GM12878 (cell line): ENCODE data around the gene CACYBP. TPM values are rescaled to one million over a fixed set of nuclear protein-coding genes. Genes with fewer than 3 reads are reported as not detected.
A peak's percentile ranks its signal among the peaks of the same experiment; 100 is the strongest.
"Not testable (repeated sequence)": the region's sequence is repeated elsewhere in the genome, so short reads cannot be mapped to it uniquely, and the experiment has no call there.

Source experiments
- ATAC-seq: fragments of 200-7000 bp; cut with Tn5 transposase; 3 replicates; pipeline ENCODE4 v1.9.1; 2020; ENCODE audit warnings: mild to moderate bottlenecking, moderate library complexity
- BruUV-seq: library from RNA; stranded (reverse); fragments of 400-500 nt; replicated peaks from 2 replicates; lab custom pipeline; 2021; lab: Mats Ljungman, UMichigan
- CTCF ChIA-PET: fragments of 300-600 bp; sonication (Branson Sonifier 250); formaldehyde crosslinking; extraction: SDS; loops from one replicate; lab custom pipeline; 2021; ENCODE audit warnings: inconsistent platforms; lab: Yijun Ruan, JAX
- POLR2A ChIA-PET: fragments of 350-600 bp; formaldehyde crosslinking; extraction: SDS; loops from one replicate; lab custom pipeline; 2021; ENCODE audit warnings: inconsistent platforms; lab: Charles Lee
- RAD21 ChIA-PET: fragments of 300-600 bp; sonication (Branson Sonifier 250); formaldehyde crosslinking; loops from one replicate; lab custom pipeline; 2023; ENCODE audit warnings: antibody characterized with exemption; ENCODE audit not compliant: unreplicated experiment; lab: Charles Lee
- SMC1A ChIA-PET: fragments of 300-600 bp; sonication (Branson Sonifier 250); formaldehyde crosslinking; loops from one replicate; lab custom pipeline; 2023; ENCODE audit not compliant: unreplicated experiment, uncharacterized antibody; lab: Charles Lee
- DNase-seq: peaks from one replicate; pipeline ENCODE4 v3.0.0-alpha.2; 2011; ENCODE audit warnings: low read depth, low spot score
- FAIRE-seq: peaks from 3 replicates; lab custom pipeline; 2011; peaks lifted over from hg19 to GRCh38; lab: Jason Lieb, UNC
- H2AFZ ChIP-seq: 2 replicates; pipeline ENCODE4 v1.6.0; 2011; ENCODE audit warnings: low read depth, low read length, control low read depth; ENCODE audit not compliant: control insufficient read depth
- H3K27ac ChIP-seq: 2 replicates; pipeline ENCODE4 v1.5.1; 2011; ENCODE audit warnings: control low read depth; ENCODE audit not compliant: control insufficient read depth, insufficient read depth
- H3K27me3 ChIP-seq, 2 experiments: replicated peaks in 1 of 2; 2 replicates each; pipeline versions ENCODE4 v1.6.0 to v1.6.1; 2011; ENCODE audit warnings: low read length in 1 of 2; ENCODE audit not compliant: control insufficient read depth in 2 of 2, insufficient read depth in 2 of 2
- H3K36me3 ChIP-seq, 2 experiments: 2 replicates each; pipeline ENCODE4 v1.5.1; 2011; ENCODE audit warnings: low read length in 1 of 2; ENCODE audit not compliant: control insufficient read depth in 2 of 2, insufficient read depth in 2 of 2
- H3K4me1 ChIP-seq: 2 replicates; pipeline ENCODE4 v1.6.1; 2011; ENCODE audit warnings: mild to moderate bottlenecking, low read length, moderate library complexity, mixed read lengths; ENCODE audit not compliant: control insufficient read depth, insufficient read depth
- H3K4me2 ChIP-seq: 2 replicates; pipeline ENCODE4 v1.6.0; 2011; ENCODE audit warnings: control low read depth; ENCODE audit not compliant: control insufficient read depth, insufficient read depth
- H3K4me3 ChIP-seq: fragments of 200-600 bp; sonication (generic); 2 replicates; pipeline ENCODE4 v1.5.1; 2016
- H3K79me2 ChIP-seq: 2 replicates; pipeline ENCODE4 v1.6.0; 2011; ENCODE audit warnings: low read length; ENCODE audit not compliant: control insufficient read depth, insufficient read depth
- H3K9ac ChIP-seq: 2 replicates; pipeline ENCODE4 v1.8.0; 2011; ENCODE audit warnings: low read length, control low read depth, mixed read lengths; ENCODE audit not compliant: control insufficient read depth, insufficient read depth
- H3K9me3 ChIP-seq: replicated peaks from 3 replicates; pipeline ENCODE4 v1.5.1; 2011; ENCODE audit warnings: mild to moderate bottlenecking, low read length; ENCODE audit not compliant: control insufficient read depth, insufficient read depth
- H4K20me1 ChIP-seq: 2 replicates; pipeline ENCODE4 v1.6.0; 2011; ENCODE audit not compliant: control insufficient read depth, insufficient read depth
- ATF7 ChIP-seq: fragments of 450-650 bp; IDR thresholded peaks from 2 replicates; pipeline ENCODE4 v1.6.1; 2016; ENCODE audit warnings: low read depth, mild to moderate bottlenecking
- BCL3 ChIP-seq: IDR thresholded peaks from 2 replicates; pipeline ENCODE4 v1.6.1; 2011; ENCODE audit warnings: borderline replicate concordance, low read depth, mild to moderate bottlenecking, moderate library complexity, low read length; ENCODE audit not compliant: insufficient read depth, poor library complexity, severe bottlenecking
- EED ChIP-seq: sonication (generic); IDR thresholded peaks from 2 replicates; pipeline ENCODE4 v1.6.1; 2016; ENCODE audit warnings: antibody characterized with exemption, low read depth
- GABPA ChIP-seq: IDR thresholded peaks from 2 replicates; pipeline ENCODE4 v1.6.1; 2014; ENCODE audit warnings: antibody characterized with exemption, low read depth, mild to moderate bottlenecking, inconsistent platforms
- MLLT1 ChIP-seq: fragments of 450-650 bp; IDR thresholded peaks from 2 replicates; pipeline ENCODE4 v1.6.1; 2016; ENCODE audit warnings: mild to moderate bottlenecking
- MXI1 ChIP-seq: fragments of 150-350 bp; IDR thresholded peaks from 2 replicates; pipeline ENCODE4 v1.6.1; 2011; ENCODE audit warnings: low read depth, mild to moderate bottlenecking, inconsistent platforms, low read length, improper control_type of control experiment
- NFXL1 ChIP-seq: fragments of 450-650 bp; IDR thresholded peaks from 2 replicates; pipeline ENCODE4 v1.6.1; 2017; ENCODE audit warnings: antibody characterized with exemption, mild to moderate bottlenecking, borderline replicate concordance
- NR2C2 ChIP-seq: IDR thresholded peaks from 2 replicates; pipeline ENCODE4 v1.6.1; 2011; ENCODE audit warnings: borderline replicate concordance, low read depth; ENCODE audit not compliant: control insufficient read depth, insufficient read length
- SUZ12 ChIP-seq: fragments of 200-600 bp; sonication (generic); IDR thresholded peaks from one replicate; pipeline ENCODE4 v1.6.1; 2018; ENCODE audit warnings: antibody characterized with exemption, mild to moderate bottlenecking; ENCODE audit not compliant: unreplicated experiment
- USF1 ChIP-seq: IDR thresholded peaks from 2 replicates; pipeline ENCODE4 v1.6.1; 2011; ENCODE audit warnings: borderline replicate concordance, low read depth, mild to moderate bottlenecking, moderate library complexity, mixed read lengths, low read length; ENCODE audit not compliant: insufficient read depth; ENCODE audit errors: extremely low read length
- ZNF274 ChIP-seq: IDR thresholded peaks from one replicate; pipeline ENCODE4 v1.8.0; 2011; ENCODE audit not compliant: insufficient read length, insufficient read depth
- WGBS: methylation state at CpG from one replicate; pipeline ENCODE4 v1.1.6; 2016; ENCODE audit warnings: low lambda C conversion rate; ENCODE audit not compliant: insufficient replicate concordance, insufficient coverage; ENCODE audit errors: missing lambda C conversion rate; 5-methylcytosine and 5-hydroxymethylcytosine counted together
- in situ Hi-C: fragments of 300-500 bp; cut with MboI; formaldehyde crosslinking; loops from 9 replicates; pipeline ENCODE4 v1.14.3; 2018; ENCODE audit warnings: mixed read lengths
- intact Hi-C: fragments of 100-400 bp; cut with micrococcal nuclease; formaldehyde crosslinking; loops from one replicate; pipeline ENCODE4 v1.14.2; 2022; ENCODE audit not compliant: unreplicated experiment
- polyA plus RNA-seq, 11 experiments: library from polyadenylated mRNA; depleted of rRNA in 4 of 11; unstranded in 6 of 11; stranded (reverse) in 5 of 11; fragments of >200 nt; fragmentation: Nextera tagmentation in 4 of 11; fragmentation: Illumina TruSeq in 1 of 11; extraction: Ambion mirVana in 4 of 11; extraction: Trizol in 1 of 11; gene quantifications; 1 replicate in 1 of 11; 2 replicates in 10 of 11; pipeline versions ENCODE4 v1.2.1 to v1.2.3, GENCODE V29; 2011 to 2016; ENCODE audit warnings: inconsistent platforms in 2 of 11, missing spikeins in 2 of 11, low read depth in 1 of 11
- total RNA-seq, 4 experiments: library from RNA; depleted of rRNA in 3 of 4; stranded (reverse); fragments of >200 nt in 3 of 4; fragmentation: Illumina TruSeq in 1 of 4; extraction: Trizol in 1 of 4; gene quantifications; 2 replicates each; pipeline versions ENCODE4 v1.2.1 to v1.2.3, GENCODE V29; 2013 to 2021

The CACYBP gene
- total and polyA plus RNA-seq, 10 of the 15 experiments (the other 5 are each of a cell fraction or from before 2014, with no cell fraction given): 77.7 to 488 (median 218) TPM

GRCh38 chr1:175023922-175024242 lies 24.1 kb downstream of the CACYBP start:
- CTCF ChIA-PET: interaction anchor here (0.9 to 4.0 kb wide), 12 partner anchors 12 to 295 kb away, joined by 3 to 38 read pairs (median 4); partner anchors contain the start of gene CACYBP
- RAD21 ChIA-PET: interaction anchor here (0.6 to 5.0 kb wide), 12 partner anchors 21 to 171 kb away, joined by 3 to 58 read pairs (median 4); partner anchors contain the start of gene CACYBP
- peaks cover 26% of the 10 kb centered on the region for H3K79me2 ChIP-seq
- FAIRE-seq, H3K4me1 ChIP-seq, H4K20me1 ChIP-seq, DNase-seq, in situ Hi-C loops, H3K36me3 ChIP-seq, H3K9me3 ChIP-seq, H3K27me3 ChIP-seq: not testable (repeated sequence)
- SMC1A ChIA-PET: interaction anchor here (0.6 to 3.7 kb wide), 6 partner anchors 20 to 141 kb away, joined by 3 to 33 read pairs (median 11); partner anchors contain the start of gene CACYBP
- H3K4me3 ChIP-seq: peak overlapping the region; percentile 89
- TF ChIP-seq MLLT1: peak; percentile 98
- peak overlapping the region; percentile 67 for H3K27ac ChIP-seq
- H3K9ac ChIP-seq: peak overlapping the region; percentile 90; the same call in 1 of the 2 replicates
- TSS peak; percentile 99 for BruUV-seq
- peak overlapping the region; percentile 87 for H2AFZ ChIP-seq
- POLR2A ChIA-PET: interaction anchor here (0.5 to 4.2 kb wide), 12 partner anchors 9 to 149 kb away, joined by 3 to 45 read pairs (median 5); partner anchors contain the start of gene CACYBP
- intact Hi-C loops: loop anchor here (1.0 kb wide), 1 partner anchor 25 kb away; the partner anchor contains the start of gene CACYBP
- H3K4me2 ChIP-seq: peak overlapping the region; percentile 25
- peak; percentile 5; the same call in 2 of the 3 replicates for ATAC-seq
- WGBS: 96% methylated on average over 2 of the region's 2 CpGs

GRCh38 chr1:175024773-175025172 lies 25.0 kb downstream of the CACYBP start:
- no peak overlapping the region for H3K9ac ChIP-seq
- H3K27ac ChIP-seq: no peak overlapping the region
- H3K27me3 ChIP-seq: no peaks in the 10 kb centered on the region
- no peak for ATAC-seq
- BruUV-seq: no TSS peak
- in situ Hi-C loops: loop anchor here (5.0 kb wide), 1 partner anchor 118 kb away; no protein-coding TSS in a partner anchor
- RAD21 ChIA-PET: interaction anchor here (5.0 kb wide), 1 partner anchor 25 kb away, joined by 58 read pairs; the partner anchor contains the start of gene CACYBP
- POLR2A ChIA-PET: interaction anchor here (2.5 to 4.2 kb wide), 2 partner anchors 21 to 26 kb away, joined by 15 to 45 read pairs; partner anchors contain the start of gene CACYBP
- H3K79me2 ChIP-seq: peaks cover 26% of the 10 kb centered on the region
- peaks cover 4% of the 10 kb centered on the region for H3K4me1 ChIP-seq
- CTCF ChIA-PET: interaction anchor here (0.7 to 4.0 kb wide), 7 partner anchors 12 to 150 kb away, joined by 3 to 38 read pairs (median 3); no protein-coding TSS in a partner anchor
- H3K36me3 ChIP-seq: no peaks in the 10 kb centered on the region
- H3K4me3 ChIP-seq: no peak overlapping the region
- H3K4me2 ChIP-seq: no peak overlapping the region
- H2AFZ ChIP-seq: no peak overlapping the region
- H4K20me1 ChIP-seq: no peaks in the 10 kb centered on the region
- FAIRE-seq: no peak
- intact Hi-C loops: no loop called here
- no peak for DNase-seq
- SMC1A ChIA-PET: interaction anchor here (1.1 to 3.7 kb wide), 4 partner anchors 21 to 122 kb away, joined by 5 to 33 read pairs (median 16); partner anchors contain the start of gene CACYBP
- H3K9me3 ChIP-seq: no peaks in the 10 kb centered on the region; the same call in 2 of the 3 replicates
- WGBS: 95% methylated on average over 2 of the region's 2 CpGs
- no peak for TF ChIP-seq ATF7
- TF ChIP-seq NR2C2: no peak
- TF ChIP-seq EED: no peak
- no peak for TF ChIP-seq MXI1
- TF ChIP-seq NFXL1: no peak
- no peak for TF ChIP-seq GABPA
- TF ChIP-seq ZNF274: no peak
- TF ChIP-seq BCL3: no peak
- TF ChIP-seq SUZ12: no peak
- no peak for TF ChIP-seq USF1
